ENCODE measurements around the gene ATXN7L1. TPM values are rescaled to one million over a fixed set of nuclear protein-coding genes. Genes with fewer than 3 reads are reported as not detected.

ATXN7L1 gene
- total and polyA plus RNA-seq, 2 of the 4 experiments (the other 2 are of a cell fraction) = 3.5 to 4.3 TPM

GRCh38 chr7:105828141-105828540, 48.3 kb downstream of the ATXN7L1 start:
- ChIA-PET POLR2A (ENCODE audit: unreplicated experiment) (no interaction called here), CTCF (interaction anchor here (0.8 kb wide), 1 partner anchor 429 kb away, joined by 3 read pairs; no protein-coding TSS in a partner anchor)
- Histone ChIP-seq H3K56ac (ENCODE audit: extremely low read depth, insufficient read depth, low read length) (no peak overlapping the region), H2AK9ac (replicated peaks; ENCODE audit: low read depth, low read length, poor library complexity) (peak overlapping the region; percentile 12), H3K14ac (replicated peaks; ENCODE audit: low read depth, low read length) (peak overlapping the region; percentile 32; the same call in 1 of the 2 replicates), H4K8ac (ENCODE audit: low read depth in 2 of 2, low read length in 2 of 2) (peak overlapping the region in 1 of 2 experiments; percentile 20; a peak in 2 of 4 replicates), H4K91ac (ENCODE audit: insufficient read depth, low read depth, low read length) (peak overlapping the region; percentile 63), H3K18ac (ENCODE audit: low read depth, low read length) (peak overlapping the region; percentile 6; the same call in 1 of the 2 replicates), H3K27me3 (ENCODE audit: control insufficient read depth, insufficient read depth, low read length) (no peaks in the 10 kb centered on the region), H3K4me1 (ENCODE audit: control insufficient read depth, insufficient read depth, low read length) (peaks cover 28% of the 10 kb centered on the region), H2BK20ac (ENCODE audit: low read depth, low read length) (peak overlapping the region; percentile 57), H4K5ac (ENCODE audit: low read depth, low read length) (peak overlapping the region; percentile 12; the same call in 1 of the 2 replicates), H3K4me2 (ENCODE audit: low read depth, low read length) (no peak overlapping the region), H2BK5ac (ENCODE audit: low read depth, low read length, poor library complexity, severe bottlenecking) (no peak overlapping the region), H3K27ac (ENCODE audit: insufficient read depth, low read length) (no peak overlapping the region), H4K20me1 (ENCODE audit: insufficient read depth, low read length) (peaks cover 3% of the 10 kb centered on the region; the same call in 1 of the 2 replicates), H3K23ac (ENCODE audit: low read depth, low read length) (peak overlapping the region; percentile 13; the same call in 1 of the 2 replicates), H3K9me1 (ENCODE audit: insufficient read depth, low read length) (peaks cover 16% of the 10 kb centered on the region), H3K36me3 (ENCODE audit: control insufficient read depth, insufficient read depth, low read length) (no peaks in the 10 kb centered on the region), H2AFZ (replicated peaks; ENCODE audit: low read length, poor library complexity) (no peak overlapping the region), H3K9ac (ENCODE audit: low read depth, low read length) (no peak overlapping the region), H2AK5ac (ENCODE audit: low read depth, low read length) (peak overlapping the region; percentile 86), H3K79me1 (ENCODE audit: low read depth in 1 of 2, low read length in 2 of 2) (peaks cover 13 to 60% of the 10 kb centered on the region in 2 experiments), H2BK15ac (ENCODE audit: low read depth, low read length) (peak overlapping the region; percentile 96), H2BK120ac (ENCODE audit: low read depth, low read length) (peak overlapping the region; percentile 72), H3K9me3 (ENCODE audit: control insufficient read depth, insufficient read depth, low read length) (no peaks in the 10 kb centered on the region), H3K4ac (ENCODE audit: low read depth, low read length) (peak overlapping the region; percentile 64), H3K4me3 (ENCODE audit: insufficient read depth, low read depth, low read length) (no peak overlapping the region)
- WGBS, 2 experiments (ENCODE audit: extremely low coverage in 2 of 2, insufficient read length in 1 of 2) = 100% methylated on average over 1 of the region's 2 CpGs; no CpG with 5 or more reads in 1 of the 2 experiments
- ATAC-seq (ENCODE audit: low read depth) = no peak
- in situ Hi-C loops (cut with MboI; ENCODE audit: low sequenced_read_pairs) (no loop called here), intact Hi-C loops (cut with micrococcal nuclease) (no loop called here), dilution Hi-C loops (cut with HindIII; ENCODE audit: low sequenced_read_pairs, unreplicated experiment) (no loop called here)
- no peak for DNase-seq
- TF ChIP-seq USF2 (IDR thresholded peaks at IDR 0.05; ENCODE audit: low read depth, low read length) (no peak), RAD21 (IDR thresholded peaks at IDR 0.05; ENCODE audit: low read length) (no peak)
- no TSS peak for BruUV-seq (replicated peaks)

Data from IMR-90 (cell line).